GM19239 (cell line): ENCODE results near the gene SHROOM3.

ENCODE experiments used
- DNase-seq: peaks from one replicate; pipeline ENCODE4 v3.0.0; 2011; ENCODE audit warnings: low spot score; ENCODE audit not compliant: insufficient read length
- FAIRE-seq: peaks from 2 replicates; lab custom pipeline; 2011; peaks lifted over from hg19 to GRCh38; lab: Jason Lieb, UNC

The SHROOM3 gene

DNA sequence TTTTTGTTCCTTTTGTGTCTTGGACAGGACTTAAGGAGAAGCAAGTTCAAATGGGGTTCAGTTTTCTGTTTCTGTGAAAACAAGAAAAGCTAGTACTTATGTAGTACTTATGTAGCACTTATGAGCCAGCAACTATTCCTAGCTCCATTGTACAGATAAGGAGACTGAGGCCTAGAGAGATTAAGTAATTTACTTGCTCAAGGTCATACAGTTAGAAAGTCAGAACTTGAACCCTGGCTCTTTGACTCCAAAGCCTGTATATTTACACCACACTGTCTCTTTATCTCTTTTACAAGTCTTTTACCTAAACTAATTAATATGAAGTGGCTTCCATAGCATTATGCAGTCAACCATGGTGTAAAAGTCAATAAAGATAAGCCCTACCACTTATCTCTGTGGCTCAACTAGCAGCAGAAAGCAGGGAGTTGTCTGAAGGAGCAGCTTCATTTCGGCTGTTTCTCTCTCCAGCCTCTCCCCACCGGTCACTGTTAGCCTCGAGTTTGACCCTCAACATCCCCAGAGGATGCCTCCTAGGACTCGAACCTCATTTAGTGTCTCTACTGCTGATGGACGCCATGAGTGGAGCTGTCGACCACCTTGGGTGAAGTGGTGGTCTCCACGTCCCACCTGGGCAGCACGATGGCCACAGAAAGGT lies 209.9 kb downstream of the SHROOM3 start:
- DNase-seq, result no peak
- FAIRE-seq, result no peak

DNA sequence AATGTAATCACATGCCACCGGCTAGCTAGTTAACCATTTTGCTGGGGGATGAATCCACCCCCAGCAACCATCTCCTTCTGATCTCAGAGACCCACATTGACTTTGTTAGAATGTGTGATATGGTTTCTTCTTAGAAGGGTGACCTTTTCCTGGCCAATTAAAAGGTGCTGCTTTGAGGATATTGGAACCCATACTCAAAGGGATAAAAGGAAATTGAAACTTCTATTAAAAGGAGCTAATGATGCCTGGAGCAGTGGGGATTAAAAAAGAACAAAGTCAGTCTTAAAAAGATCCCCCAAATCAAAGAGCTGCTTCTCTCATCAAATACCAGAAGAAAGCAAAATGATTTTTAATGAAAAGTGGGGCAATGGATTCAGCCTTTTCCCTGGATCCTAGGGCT lies 214.1 kb downstream of the SHROOM3 start:
- FAIRE-seq, result no peak

DNA sequence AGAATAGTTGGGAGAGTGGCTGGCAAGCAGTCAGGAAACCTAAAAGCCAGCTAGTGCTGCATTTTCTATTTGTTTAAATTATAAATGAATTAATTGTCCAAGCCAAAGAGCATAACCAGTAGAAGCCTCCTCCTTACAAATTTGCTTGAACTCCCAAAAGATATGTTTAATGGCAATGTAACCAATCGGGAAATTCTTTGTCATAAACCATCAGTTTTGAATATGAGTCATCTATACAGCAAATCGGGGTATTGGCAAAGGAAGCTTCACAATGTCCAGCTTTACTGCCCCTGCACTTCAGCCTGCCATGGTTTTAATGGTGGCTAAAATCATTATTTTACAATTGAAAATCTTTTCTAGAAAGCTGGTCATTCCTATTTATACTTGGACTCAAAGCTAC lies 216.6 kb downstream of the SHROOM3 start:
- no peak for FAIRE-seq

More for the DNA sequence above, 214.1 kb downstream of the SHROOM3 start:
- no peak for DNase-seq

DNA sequence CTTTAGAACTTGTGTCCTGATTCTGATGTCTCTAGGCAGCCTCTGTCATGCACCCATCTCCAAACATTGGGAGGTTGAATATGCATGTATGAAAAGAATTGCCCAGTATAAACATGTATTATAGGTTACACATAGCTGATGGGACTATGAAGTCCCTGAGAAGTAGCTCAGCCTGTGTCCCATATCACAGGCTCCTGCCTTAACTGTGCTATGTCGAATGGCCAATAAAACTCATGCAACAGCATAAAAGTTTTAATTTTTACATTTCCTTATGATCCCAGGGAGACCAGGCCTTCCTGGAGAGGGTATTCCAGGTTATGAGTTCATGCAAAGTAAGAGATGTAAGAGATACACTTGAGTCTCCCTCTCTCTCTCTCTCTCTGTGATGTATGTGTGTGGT lies 217.4 kb downstream of the SHROOM3 start:
- no peak for FAIRE-seq
- DNase-seq, result no peak

More for the DNA sequence above, 216.6 kb downstream of the SHROOM3 start:
- DNase-seq, result no peak

DNA sequence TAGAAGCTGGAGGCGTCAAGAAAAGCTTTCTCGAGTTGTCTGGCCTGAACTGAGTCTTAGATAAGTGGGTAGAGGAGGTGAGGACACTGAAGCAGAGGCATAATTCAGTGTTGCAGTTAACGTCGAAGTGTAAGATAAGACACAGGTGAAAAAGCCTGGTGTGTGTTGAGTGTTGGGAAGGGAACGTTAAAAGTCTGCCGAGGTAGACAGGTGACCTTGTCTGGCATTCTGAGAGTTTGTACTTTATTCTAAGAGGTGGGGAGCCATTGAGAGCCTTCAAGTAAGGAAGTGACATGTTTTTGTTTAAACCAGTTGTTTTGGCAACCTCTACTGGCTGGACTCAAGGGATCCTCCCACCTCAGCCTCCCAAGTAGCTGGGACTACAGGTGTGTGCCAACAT lies 219.1 kb downstream of the SHROOM3 start:
- FAIRE-seq (no peak), DNase-seq (no peak)

DNA sequence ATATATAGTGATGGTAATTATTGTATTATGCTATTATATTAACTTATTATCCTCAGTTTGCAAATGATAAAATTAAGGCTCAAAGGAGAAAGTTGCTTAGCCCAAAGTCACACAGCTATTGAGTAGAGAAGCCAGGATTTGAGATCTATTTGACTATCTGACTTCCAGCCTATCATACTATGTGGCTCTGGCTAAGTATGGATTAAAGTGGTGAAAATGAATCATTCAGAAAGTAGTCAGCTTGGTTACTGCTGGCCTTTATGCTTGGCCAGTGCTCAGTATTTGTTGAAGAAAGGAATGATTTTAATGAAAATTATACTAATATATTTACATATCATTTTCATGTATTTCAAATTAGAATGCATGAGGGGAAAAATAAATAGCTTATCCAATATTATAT lies 219.8 kb downstream of the SHROOM3 start:
- DNase-seq (no peak), FAIRE-seq (no peak)

DNA sequence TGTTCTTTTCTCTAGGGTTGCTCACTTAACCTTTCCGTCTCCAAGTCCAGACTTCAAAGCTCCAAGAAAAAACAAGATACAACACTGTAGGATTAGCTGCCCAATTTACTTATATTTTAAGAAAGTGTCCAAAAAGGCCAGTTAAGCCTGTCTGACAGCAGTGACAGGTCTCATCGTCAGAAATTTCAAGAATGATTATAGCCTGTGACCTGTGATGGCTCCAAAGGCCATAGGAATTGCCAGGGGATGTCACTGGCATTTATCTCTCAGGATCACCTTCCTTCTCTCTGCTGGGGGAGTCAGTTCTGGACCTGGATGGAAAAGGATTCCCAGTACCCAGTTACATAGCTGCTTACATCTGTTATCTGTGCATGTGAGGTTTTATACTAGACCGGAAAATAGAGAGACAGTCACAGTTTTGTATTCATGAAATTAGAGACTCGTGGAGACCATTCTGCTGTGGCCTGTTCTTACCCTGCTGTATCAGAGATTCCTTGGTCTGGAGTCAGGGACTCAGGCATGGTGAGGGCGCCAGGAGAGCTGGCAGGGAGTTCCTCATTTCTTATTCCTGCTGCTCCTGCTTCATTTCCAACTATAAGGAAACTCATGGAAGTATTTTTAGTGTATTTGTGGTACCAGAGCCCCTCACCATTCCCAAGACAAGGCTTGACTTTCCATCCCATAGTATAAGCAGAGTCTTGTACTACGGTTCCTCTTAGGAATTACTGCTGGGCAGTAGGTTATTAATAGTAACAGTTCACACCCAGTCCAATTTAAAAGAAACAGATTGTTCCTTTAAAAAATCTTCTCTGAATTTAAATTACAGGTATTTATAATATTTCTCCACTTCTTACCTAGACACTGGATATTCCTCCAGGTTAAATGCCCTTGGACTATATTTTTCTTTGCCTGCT lies 220.8 kb downstream of the SHROOM3 start:
- DNase-seq (no peak), FAIRE-seq (no peak)

DNA sequence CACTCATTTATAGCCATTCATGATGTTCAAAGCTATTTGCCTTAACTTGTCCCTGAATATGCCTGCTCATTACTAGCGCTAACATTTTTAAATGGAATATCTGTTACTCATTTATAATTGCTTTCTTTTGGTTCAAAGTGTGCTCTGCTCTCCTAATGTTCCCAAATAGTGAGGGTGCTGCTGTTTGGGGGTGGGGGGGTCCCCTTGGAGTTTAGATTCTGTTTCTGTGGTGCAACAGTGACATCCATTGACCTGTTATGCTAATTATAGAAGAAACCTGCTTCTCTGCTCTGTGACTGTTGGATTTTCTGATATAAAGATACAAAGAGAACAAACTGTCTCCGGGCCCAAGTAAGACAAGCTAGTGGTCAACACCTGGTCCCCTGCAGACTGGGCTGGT lies 222.4 kb downstream of the SHROOM3 start:
- no peak for DNase-seq
- peak; percentile 48 for FAIRE-seq

DNA sequence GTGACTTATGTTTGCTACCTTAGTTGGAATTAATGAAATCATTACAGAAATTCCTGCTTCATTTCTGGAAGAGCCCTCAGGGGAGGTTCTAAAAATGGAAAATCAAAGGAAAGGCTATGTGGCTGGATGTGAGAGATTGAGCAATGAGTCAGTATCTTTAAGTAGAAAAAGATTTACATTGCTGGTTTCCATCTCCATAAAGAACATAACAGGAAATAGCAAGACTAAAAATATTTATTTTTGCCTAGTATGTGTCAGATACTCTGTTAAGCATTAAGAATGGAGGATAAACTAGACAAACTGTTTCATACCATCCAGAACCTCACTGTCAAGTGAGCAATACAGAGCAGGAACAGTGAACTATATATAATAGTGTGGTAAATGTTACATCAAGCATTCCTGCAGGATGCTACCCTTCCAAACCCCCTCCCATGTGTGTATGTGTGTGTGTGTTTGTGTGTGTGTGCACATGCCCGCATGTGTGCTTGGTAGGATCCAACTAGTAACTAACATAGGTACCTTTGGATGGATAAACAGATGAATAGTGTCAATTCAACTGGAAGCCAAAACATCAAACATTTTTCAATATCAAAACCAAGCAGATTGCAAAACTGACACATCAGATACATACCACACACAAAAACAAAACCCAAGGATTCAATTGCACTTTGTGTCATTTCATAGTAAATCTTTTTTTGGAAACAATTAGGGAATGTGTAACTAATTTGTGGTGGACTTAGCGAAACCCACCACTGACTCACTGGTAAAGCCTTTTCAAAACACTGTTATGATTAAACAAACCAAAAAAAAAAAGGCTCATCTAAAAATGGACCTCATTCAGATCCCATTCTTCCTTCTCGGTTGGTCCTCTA lies 223.4 kb downstream of the SHROOM3 start:
- FAIRE-seq (peak; percentile 66), DNase-seq (no peak)

DNA sequence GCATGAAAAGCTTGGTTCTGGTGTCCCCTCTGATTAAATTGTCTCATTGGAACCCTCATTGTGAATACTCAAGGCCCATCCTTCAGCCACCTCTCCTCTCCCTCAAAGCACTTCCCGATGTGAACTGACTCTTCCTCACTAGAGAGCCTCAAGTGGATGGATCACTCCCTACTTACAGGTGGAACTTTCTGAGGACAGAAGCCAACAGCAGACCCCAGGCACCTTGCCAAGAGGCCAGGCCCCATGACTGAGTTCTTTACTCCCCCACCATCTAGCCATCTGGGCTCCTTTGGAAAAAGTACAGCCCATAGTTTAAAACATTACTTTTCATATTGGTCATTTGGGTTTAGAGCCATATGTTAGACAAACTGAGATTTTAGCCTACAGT lies 224.1 kb downstream of the SHROOM3 start:
- DNase-seq (no peak), FAIRE-seq (no peak)

DNA sequence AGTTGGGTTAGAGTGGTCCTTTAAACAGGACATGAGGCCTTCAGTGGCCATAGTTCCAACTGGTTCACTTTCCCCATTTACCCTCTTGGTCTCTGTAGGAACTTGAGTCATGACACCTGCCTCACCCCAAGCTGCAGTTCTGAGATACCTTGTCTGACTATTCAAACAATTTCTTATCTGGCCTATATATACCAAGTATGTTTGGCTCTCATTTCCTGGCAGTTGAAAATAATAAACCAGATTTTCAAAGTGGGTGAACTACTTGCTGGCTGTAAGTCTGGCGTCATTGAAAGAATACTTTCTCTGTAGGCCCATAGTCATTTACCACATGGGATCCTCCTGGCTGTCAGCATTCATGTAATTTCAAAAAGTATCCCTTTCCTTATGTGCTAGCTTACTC lies 228.8 kb downstream of the SHROOM3 start:
- no peak for DNase-seq
- no peak for FAIRE-seq

DNA sequence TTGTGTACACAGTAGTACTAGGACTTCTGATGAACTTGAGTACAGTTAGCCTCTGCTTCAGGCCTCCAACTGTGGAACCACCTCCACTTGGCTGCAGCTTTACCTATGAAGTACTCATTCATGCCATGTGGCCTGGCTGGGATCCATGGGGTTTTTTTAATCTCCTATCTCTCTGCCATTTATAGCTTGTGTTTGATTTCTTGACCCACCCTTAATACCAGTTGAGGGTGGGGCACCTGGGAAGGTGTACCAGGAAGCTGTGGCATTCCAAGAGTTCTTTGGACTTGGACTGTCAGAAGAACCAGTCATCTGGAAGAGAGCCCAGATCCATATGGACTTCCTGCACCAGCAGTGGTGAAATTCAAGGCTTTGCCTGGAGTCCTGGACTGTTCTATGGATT lies 230.1 kb downstream of the SHROOM3 start:
- FAIRE-seq (no peak), DNase-seq (no peak)

DNA sequence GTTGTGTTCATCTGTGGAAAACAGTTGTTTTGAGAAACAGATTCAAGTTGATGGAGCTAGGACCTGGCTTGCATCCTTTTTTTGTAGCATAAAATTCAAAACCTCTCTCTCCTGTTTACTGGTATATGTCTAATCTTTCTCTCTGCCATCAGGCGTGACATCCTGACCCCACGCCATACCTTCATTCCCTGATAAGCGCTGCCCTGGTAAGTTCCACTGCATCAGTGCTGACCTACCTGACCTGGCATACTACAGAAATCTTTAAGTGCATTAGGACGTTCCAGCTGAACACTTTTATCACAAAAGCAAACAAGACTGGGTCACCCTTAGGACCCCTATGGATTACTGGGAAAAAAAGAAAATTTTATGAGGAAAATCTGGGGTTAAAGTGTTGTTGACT lies 230.7 kb downstream of the SHROOM3 start:
- DNase-seq (no peak), FAIRE-seq (no peak)

DNA sequence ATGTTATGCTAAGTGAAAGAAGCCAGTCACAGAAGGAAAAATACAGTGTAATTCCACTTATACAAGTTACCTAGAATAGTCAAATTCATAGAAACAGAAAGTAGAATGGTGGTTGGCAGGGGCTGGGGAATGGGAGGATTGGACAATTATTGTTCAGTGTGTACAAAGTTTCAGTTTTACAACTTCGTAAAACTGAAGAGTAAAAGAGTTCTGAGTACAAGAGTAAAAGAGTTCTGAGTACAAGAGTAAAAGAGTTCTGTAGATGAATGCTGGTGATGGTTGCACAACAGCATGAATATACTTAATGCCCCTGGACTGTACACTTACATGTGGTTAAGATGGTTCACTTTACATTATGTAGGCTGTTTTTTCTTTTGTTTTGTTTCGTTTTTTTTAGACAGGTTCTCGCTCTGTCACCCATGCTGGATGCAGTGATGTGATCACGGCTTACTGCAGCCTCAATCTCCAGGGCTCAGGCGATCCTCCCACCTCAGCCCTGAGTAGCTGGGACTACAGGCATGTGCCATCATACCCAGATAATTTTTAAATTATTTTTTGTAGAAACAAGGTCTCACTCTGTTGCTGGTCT lies 232.0 kb downstream of the SHROOM3 start:
- no peak for FAIRE-seq
- no peak for DNase-seq

DNA sequence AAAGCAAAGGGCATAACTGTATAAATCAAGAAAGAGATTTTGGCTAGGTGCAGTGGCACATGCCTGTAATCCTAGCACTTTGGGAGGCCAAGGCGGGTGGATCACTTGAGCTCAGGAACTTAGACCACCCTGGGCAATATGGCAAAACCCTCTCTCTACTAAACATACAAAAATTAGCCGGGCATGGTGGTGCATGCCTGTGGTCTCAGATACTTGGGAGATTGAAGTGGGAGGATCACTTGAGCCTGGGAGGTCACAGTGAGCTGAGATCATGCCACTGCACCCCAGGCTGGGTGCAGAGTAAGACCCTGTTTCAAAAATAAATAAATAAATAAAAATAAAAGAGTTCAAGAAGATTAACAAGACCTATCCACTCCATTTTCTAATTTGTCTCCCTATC lies 235.6 kb downstream of the SHROOM3 start:
- FAIRE-seq (no peak), DNase-seq (no peak)

DNA sequence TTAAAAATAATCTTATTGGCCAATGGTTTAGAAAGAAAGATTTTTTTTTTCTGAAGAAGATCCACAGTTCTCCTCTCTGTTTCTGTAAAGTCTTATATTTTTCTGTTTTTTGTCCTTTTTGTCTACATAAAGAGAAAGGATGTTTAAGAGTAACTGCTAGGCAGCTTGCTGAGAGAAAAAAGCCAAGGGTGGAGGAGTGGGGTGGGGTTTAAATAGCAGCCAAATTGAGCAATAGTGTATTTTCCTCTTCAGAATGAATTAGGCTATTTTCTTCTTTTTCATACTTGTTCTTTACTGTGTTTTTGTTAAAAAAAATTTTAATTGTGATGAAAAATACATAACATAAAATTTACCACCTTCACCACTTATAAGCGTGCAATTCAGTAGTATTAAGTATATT lies 238.3 kb downstream of the SHROOM3 start:
- FAIRE-seq (no peak), DNase-seq (no peak)

DNA sequence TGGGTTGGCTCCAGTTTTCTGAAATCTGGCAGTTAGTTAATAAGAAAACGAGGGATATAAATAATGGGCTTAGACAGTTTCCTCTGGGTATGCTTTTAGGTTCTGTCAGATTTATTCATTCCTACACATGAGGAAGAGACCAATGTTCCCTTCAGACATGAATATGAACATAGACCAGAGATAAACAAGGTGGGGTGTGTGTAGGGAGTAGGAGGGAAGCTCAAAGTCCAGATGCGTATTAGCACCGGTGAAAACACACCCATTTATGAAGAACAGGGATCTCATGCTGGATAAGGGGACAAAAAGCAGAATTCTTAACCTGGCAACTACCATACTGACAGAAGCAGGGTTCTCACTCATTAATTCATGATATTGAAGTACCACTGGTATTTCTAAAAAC lies 240.0 kb downstream of the SHROOM3 start:
- FAIRE-seq (no peak), DNase-seq (no peak)

DNA sequence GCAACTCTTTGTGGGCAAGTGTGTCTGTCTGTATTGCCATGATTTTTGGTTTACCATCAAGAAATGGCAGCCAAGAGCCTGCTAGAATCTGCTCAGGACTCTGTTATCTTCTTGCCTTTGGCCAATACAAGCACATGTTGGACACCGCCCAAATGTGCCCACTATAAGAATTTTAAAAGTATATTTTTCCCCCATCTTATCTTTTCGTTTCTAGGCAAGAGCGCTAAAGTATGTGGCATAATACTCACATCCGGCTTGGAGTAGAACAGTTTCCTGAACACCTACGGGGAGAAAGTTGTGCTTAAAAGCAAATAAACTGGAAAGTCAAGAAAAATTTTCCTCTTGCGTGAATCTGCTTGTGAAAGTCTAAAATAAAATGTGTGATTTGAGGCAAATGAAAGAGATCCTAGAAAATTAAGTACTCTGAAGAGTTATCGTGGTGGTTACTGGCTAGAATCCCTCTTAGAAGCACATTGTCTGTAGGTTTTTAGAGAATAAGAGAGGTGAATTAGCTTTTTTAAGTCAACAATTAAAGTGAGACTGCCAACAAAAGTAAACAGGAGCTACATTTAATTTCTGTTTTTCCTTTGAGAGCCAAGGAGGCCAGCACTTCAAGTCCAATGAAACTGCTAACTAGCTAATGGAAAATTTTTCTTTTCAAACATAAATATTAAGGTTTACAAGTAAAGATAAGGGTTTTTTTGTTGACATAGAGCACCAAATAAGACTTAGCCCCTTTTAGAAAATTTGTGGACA lies 242.7 kb downstream of the SHROOM3 start:
- DNase-seq, result no peak
- no peak for FAIRE-seq

DNA sequence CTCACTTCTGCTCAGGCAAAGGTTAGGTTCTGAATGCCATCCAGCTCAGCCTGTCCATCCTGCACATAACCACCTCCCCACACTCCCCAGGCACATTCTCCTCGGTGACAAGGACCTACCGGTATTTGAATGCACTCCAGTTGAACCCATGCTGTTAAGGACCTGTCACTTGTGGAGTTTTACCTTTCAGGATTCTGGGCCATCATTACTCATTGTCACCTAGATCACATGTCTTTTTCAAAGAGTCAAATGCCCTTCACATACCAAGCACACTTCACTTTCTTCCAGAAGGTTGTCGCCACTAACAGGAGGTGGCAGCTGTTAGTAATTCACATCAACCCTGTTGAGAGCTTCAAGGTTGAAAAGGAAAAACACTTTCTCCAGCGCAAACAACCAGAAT lies 244.7 kb downstream of the SHROOM3 start:
- DNase-seq (no peak), FAIRE-seq (no peak)

DNA sequence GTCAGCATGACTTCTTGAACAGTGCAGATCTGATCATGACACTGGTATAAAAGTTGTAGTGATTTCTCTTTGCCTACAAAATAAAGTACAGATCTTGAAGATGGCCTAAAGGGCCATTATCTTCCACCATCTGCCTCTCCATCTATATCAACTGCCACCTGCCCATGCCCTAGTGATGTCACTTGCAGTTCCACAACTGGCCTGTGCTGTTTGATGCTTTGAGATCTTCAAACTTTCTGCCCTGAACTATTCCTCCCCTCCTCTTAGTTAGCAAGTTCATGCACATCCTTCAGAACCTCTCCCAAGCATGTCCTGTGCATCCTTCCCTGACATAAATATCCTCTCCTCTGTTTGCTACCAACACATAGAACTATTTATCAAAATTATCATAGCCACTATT lies 245.9 kb downstream of the SHROOM3 start:
- DNase-seq (no peak), FAIRE-seq (peak; percentile 18)
